HPDE6-E6E7 (cell line): ENCODE data around the gene UNC13A.

ENCODE experiments used
- DNase-seq: peaks from one replicate; pipeline ENCODE4 v3.0.0; 2011; ENCODE audit warnings: missing footprints; ENCODE audit errors: extremely low spot score

The UNC13A gene

DNA sequence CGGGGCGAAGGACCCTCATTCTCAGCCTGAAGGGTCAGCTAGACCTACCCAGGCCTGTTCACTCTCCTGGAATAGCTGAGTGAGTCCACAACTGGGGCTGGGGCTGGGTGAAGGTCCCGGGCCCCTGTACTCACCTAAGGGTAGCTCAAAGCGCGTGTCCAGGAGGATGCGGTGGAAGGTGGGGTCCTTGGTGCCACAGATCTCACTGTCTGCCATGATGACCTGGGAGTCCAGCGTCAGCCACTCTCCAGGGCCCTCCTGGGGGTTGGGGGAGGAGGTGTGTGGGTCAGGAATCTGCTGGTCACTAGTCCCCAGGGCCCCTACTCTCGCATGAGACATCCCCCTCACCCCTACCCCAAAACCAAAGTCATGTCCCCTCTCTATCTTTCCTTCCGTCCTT lies 18.7 kb downstream of the UNC13A start:
- no peak for DNase-seq

DNA sequence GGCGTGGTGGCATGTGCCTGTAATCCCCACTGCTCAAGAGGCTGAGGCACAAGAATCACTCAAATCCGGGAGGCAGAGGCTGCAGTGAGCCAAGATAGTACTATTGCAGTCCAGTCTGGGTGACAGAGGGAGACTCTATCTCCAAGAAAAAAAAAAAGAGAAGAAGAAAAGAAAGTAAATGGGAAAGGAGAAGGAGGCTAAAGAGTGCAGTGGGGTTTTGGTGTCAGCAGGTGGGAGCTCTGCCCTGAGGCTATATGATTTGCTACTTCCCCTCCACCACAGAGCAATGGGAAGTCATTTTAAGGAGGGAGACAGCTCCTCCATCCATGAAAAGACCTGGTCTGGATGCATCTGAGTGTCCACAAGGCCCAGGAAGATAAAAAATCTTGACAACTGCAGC lies 23.1 kb downstream of the UNC13A start:
- DNase-seq, result no peak

- DNase-seq, result no peak
These were observed 28.2 kb downstream of the UNC13A start for GRCh38 chr19:17659996-17660395.

DNA sequence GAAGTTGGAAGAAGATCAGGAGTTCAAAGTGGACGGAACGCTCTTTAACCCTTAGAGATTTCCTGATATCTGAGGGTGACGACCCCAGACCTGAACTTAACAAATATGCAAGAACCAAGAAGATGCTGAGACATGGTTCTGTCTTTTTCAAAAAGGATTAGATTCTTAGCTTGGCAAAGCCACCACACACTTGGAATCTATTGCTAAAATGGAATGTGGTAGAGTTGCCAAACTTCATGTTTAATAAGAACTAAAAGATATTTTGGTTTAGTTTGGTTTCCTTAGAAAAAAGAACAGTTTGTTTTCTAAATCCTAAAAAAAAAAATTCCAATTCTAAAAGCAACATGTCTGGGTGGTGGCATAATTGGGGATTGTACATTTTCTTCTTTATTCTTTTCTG lies 29.5 kb downstream of the UNC13A start:
- no peak for DNase-seq

GRCh38 chr19:17658240-17658639 lies 29.9 kb downstream of the UNC13A start:
- DNase-seq, result no peak

GRCh38 chr19:17656970-17657369 lies 31.2 kb downstream of the UNC13A start:
- no peak for DNase-seq

GRCh38 chr19:17655751-17656472 lies 32.2 kb downstream of the UNC13A start:
- no peak for DNase-seq

- peak; percentile 19 for DNase-seq
These were observed 33.2 kb downstream of the UNC13A start for GRCh38 chr19:17654993-17655392.

- DNase-seq, result no peak
These were observed 35.5 kb downstream of the UNC13A start for GRCh38 chr19:17652627-17653026.

- no peak for DNase-seq
These were observed 39.4 kb downstream of the UNC13A start for GRCh38 chr19:17648786-17649185.

- no peak for DNase-seq
These were observed 40.0 kb downstream of the UNC13A start for GRCh38 chr19:17648097-17648660.

GRCh38 chr19:17647071-17648020 lies 40.8 kb downstream of the UNC13A start:
- no peak for DNase-seq

DNA sequence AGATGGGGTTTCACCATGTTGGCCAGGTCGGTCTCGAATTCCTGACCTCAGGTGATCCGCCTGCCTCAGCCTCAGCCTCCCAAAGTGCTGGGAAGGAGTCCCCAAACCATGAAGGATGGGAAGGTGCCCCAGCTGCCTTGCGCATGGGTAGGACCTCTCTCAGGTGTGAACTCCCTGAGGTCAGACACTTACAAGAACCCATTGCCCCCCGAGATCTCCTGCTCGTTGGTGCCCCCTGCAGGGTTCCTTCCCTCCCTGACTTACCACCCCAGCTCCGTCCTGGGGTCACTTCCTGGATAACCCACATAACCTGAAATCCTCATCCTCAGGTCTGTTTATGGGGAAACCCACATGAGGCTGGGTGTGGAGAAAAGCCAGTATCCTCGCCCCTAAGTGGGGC lies 41.7 kb downstream of the UNC13A start:
- DNase-seq, result no peak

- no peak for DNase-seq
These were observed 42.7 kb downstream of the UNC13A start for GRCh38 chr19:17645339-17645963.

DNA sequence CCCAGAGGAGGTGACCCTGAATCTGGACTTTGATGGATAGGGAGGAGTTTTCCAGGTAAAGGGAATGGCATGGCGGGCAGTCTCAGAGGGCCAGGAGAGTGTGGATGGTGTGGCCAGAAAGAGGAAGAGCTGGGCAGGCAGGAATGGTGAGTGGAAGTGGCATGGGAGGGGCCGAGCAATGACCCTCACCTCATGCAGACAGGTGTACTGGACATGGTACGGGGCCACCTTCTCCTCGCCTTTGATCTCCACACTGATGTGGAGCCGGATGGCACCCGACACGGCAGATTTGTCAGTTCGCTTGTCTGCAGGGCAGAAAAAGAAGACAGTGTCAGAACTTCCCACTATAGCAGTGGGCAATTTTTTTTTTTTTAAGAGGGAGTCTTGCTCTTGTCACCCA lies 45.5 kb downstream of the UNC13A start:
- no peak for DNase-seq

GRCh38 chr19:17641846-17642245 lies 46.3 kb downstream of the UNC13A start:
- no peak for DNase-seq

DNA sequence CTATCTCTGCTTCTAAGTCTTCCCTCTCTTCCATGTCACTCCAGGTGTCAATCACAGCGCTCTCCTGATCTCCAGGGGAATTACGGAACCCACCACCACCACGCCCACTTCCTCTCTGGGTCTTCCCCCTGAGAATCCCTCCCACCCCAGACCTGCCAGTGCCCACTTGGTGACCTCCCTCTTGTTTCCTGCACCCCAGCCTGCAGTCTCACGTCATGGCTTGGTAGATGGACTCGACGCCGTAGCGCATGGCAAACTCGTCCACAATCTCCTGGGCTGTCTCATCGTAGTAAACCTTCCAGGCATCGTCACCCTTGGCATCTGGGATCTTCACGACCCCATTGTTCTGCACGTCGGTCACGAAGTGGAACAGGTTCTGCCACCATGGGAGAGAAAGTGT lies 47.0 kb downstream of the UNC13A start:
- DNase-seq, result no peak

GRCh38 chr19:17633700-17634099 lies 54.5 kb downstream of the UNC13A start:
- no peak for DNase-seq

GRCh38 chr19:17632577-17632976 lies 55.6 kb downstream of the UNC13A start:
- no peak for DNase-seq

GRCh38 chr19:17629760-17630159 lies 58.4 kb downstream of the UNC13A start:
- DNase-seq, result no peak

- DNase-seq, result no peak
These were observed 60.2 kb downstream of the UNC13A start for GRCh38 chr19:17627921-17628320.

DNA sequence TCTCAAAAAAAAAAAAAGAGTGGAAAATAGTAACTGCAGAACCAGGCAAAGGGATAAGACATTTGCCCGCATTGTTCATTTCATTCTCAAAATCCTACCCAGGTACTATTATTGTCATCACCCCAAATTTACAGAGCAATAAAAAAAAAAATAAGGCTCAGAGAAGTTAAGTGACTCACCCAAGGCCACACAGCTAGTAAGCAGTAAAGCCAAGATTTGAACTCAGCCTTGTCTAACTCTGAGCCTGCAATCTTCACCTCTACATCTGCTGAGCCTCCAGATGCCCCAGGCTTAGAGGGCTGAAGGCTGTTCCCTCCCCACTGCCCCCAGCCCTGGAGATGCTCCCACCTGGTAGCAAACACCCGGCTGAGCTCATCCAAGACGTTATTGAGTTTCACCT lies 61.0 kb downstream of the UNC13A start:
- no peak for DNase-seq
